GM15510 (cell line): ENCODE data around the gene PML.

Experiments
- POLR2A ChIP-seq: IDR thresholded peaks from 3 replicates; pipeline ENCODE4 v1.6.1; 2011; ENCODE audit warnings: borderline replicate concordance; ENCODE audit not compliant: insufficient read length; ENCODE audit errors: extremely low read depth

PML gene

DNA sequence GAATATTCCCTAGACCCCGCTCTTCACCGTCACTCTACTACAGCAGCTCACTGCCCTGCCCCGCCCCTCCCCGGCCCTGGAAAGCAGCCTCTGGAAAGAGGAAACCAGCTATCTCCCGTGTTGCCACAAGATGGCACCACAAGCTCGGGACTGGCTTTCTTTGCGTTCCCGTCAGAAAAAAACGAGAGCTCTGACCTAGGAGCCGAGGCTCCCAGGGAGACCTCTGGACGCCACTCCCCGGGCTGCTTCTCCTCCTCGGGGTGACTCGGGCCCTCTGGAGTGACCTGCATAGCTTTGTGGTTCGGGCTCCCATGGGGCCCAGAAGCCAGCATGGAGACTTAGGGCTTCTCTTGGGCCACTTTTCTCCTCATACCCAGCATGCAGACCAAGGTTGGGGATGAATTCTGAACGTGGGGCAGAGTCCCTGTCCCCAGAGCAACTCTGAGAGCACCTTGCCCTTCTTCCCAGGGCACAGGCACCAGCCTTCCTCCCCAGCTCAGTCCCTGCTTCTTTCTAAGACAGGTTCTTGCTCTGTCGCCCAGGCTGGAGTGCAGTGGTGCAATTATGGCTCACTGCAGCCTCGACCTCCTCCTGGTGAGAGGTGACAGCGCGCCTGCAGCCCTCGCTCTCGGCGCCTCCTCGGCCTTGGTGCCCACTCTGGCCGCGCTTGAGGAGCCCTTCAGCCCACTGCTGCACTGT lies 21.4 kb upstream of the PML start:
- no peak for TF ChIP-seq POLR2A

DNA sequence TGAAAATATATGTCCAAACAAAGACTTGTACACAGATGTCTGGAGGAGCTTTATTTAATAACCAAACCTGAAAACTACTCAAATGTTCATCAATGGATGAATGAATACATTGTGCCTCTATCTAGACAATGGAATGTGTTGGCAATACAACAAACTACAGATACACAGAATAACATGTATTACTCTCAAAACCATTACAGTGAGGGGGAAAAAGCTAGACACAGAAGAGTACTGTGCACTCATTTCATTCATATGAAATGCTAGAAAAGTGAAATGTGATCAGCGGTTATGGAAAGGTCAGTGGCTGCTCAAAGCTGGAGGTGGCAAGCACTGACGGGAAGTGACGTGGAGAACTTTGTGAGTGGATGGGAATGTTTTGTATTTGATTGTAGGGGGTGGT lies 15.6 kb upstream of the PML start:
- TF ChIP-seq POLR2A: no peak

GRCh38 chr15:73979636-73980035 lies 14.9 kb upstream of the PML start:
- TF ChIP-seq POLR2A: no peak

GRCh38 chr15:73981761-73982221 lies 12.7 kb upstream of the PML start:
- no peak for TF ChIP-seq POLR2A

GRCh38 chr15:73982222-73982962 lies 12.1 kb upstream of the PML start:
- no peak for TF ChIP-seq POLR2A

DNA sequence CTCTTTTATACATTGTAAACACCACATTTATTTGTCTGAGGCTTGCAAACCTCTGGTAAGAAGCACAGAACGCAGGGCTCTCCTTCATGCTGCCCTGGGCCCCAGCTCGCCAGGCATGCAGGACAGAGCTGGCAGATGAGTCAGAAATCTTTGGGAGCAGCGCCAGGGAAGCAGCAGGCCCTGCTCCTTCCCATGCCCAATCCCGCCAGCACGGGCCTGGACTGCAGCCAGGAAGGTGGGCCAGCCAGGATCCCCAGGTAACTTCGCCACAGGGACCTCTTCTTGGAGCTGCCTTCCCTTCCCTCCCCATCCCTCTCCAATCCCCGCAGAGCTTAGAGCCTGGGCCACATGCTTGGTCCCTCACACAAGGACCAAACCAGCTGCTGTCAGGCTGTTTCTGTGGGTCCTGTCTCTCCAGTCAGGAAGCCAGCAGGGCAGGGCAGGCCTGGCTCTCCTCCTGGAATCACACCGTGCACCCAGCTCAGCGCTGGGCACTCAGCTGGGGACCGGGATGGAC lies 11.2 kb upstream of the PML start:
- no peak for TF ChIP-seq POLR2A

DNA sequence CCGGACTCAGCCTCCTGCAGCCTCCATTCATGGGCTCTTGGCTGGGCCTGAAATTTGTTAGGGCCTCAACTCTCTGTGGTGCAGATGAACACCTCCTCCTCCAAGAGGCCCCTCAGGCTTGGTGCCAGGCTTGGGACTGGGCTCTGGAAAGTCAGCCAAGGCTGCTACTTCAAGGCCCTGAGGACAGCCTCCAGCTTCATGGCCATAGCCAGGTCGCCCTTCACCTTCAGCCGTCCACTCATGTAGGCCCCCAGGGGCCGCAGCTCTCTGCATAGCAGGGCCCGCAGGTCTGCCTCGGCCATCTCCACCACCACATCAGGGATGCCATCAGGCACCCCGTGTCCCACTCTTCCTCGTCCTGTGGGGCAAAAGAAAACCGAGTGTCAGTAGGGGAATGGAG lies 10.7 kb upstream of the PML start:
- TF ChIP-seq POLR2A: no peak

- TF ChIP-seq POLR2A: no peak
Measured at GRCh38 chr15:73984208-73984979, 10.1 kb upstream of the PML start.

GRCh38 chr15:73985101-73985873 lies 9.2 kb upstream of the PML start:
- TF ChIP-seq POLR2A: no peak

GRCh38 chr15:73986055-73986775 lies 8.3 kb upstream of the PML start:
- TF ChIP-seq POLR2A: no peak

- TF ChIP-seq POLR2A: no peak
Measured at GRCh38 chr15:73986776-73987056, 7.8 kb upstream of the PML start.

DNA sequence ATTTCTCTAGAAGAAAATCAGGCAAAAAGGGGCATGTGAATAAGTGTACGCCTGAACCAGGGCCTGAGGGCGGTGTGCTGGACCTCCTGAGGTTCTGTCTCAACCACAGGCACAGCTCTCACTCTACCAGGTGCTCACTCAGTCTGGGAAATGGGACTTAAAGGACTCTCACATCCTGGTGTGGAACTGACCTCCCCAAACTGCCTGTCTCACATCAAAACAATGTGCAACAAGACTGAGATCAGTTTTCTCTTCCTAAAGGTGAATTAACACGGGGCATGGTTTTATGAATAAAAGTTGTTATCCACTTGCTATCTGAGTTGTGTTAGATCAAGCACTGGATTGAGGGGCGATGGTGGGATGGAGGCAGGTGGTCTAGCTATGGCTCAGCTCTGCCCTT lies 7.3 kb upstream of the PML start:
- no peak for TF ChIP-seq POLR2A

- TF ChIP-seq POLR2A: no peak
Measured at GRCh38 chr15:73987681-73988444, 6.7 kb upstream of the PML start.
